Measurements from ENCODE around the gene NPR2.

The NPR2 gene

GRCh38 chr9:35839926-35840325, 48.5 kb downstream of the NPR2 start:
- ChIA-PET POLR2A (ENCODE audit: low non-redundant PET) (no interaction called here), CTCF (no interaction called here)

GRCh38 chr9:35840881-35841644, 49.7 kb downstream of the NPR2 start:
- ChIA-PET CTCF (interaction anchor here (0.6 to 1.0 kb wide), 3 partner anchors 13 to 51 kb away, joined by 3 to 4 read pairs (median 3); no protein-coding TSS in a partner anchor), POLR2A (ENCODE audit: low non-redundant PET) (no interaction called here)
- no peak overlapping the region for H3K27ac ChIP-seq
- no peak for DNase-seq (ENCODE audit: low spot score)
- TF ChIP-seq CTCF (conservative IDR thresholded peaks at IDR 0.05; ENCODE audit: low read depth) = no peak

More at GRCh38 chr9:35839926-35840325, 48.5 kb downstream of the NPR2 start:
- no peak for TF ChIP-seq CTCF (conservative IDR thresholded peaks at IDR 0.05; ENCODE audit: low read depth)
- H3K27ac ChIP-seq = no peak overlapping the region
- no peak for DNase-seq (ENCODE audit: low spot score)

DNA sequence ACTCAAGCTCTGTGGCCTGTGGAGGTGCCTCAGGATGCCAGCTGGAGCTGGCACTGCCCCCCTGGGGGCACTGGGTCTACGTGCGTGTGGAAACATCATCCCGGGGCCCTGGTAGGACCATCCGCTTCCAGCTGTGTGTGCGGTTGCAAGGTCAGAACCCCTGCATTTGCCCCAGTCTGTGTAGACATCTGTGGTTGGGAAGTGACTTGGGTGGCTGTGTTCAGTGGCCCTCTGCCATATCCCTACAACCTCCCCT, 50.2 kb downstream of the NPR2 start:
- ChIA-PET POLR2A (ENCODE audit: low non-redundant PET) (no interaction called here), CTCF (interaction anchor here (0.6 to 1.0 kb wide), 3 partner anchors 13 to 51 kb away, joined by 3 to 4 read pairs (median 3); no protein-coding TSS in a partner anchor)
- no peak for DNase-seq (ENCODE audit: low spot score)
- TF ChIP-seq CTCF (conservative IDR thresholded peaks at IDR 0.05; ENCODE audit: low read depth) = no peak
- H3K27ac ChIP-seq = no peak overlapping the region

DNA sequence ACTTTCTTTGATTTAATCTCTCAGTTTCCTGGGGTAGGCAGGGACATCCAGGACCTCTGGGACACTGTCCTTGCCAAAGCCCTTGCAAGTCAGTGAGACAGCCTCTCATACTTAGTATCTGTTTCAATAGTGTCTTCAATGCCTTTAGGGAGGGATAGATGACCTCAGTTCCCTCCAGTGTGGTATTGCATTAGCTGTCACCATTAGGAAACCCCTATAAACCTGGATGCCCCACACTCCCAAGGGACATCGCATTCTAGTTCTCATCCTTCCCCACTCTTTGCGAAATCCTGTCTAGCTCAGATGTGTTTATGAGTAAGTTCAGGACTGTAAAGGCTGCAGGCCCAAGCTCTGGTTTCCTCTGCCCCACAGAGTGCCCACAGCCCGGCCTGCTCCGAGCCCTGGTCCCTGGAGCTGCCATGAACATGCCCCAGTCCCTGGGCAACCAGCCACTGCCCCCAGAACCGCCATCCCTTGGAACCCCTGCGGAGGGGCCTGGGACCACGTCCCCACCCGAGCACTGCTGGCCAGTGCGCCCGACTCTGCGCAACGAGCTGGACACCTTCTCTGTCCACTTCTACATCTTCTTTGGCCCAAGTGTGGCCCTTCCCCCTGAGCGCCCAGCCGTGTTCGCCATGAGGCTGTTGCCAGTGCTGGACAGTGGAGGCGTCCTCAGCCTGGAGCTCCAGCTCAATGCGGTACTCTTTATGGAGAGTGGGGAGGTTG, 50.8 kb downstream of the NPR2 start:
- POLR2A ChIA-PET (ENCODE audit: low non-redundant PET) = no interaction called here
- CTCF ChIA-PET = interaction anchor here (0.9 to 1.0 kb wide), 2 partner anchors 40 to 52 kb away, joined by 3 read pairs; no protein-coding TSS in a partner anchor
- no peak overlapping the region for H3K27ac ChIP-seq
- TF ChIP-seq CTCF (conservative IDR thresholded peaks at IDR 0.05; ENCODE audit: low read depth) = no peak
- no peak for DNase-seq (ENCODE audit: low spot score)

DNA sequence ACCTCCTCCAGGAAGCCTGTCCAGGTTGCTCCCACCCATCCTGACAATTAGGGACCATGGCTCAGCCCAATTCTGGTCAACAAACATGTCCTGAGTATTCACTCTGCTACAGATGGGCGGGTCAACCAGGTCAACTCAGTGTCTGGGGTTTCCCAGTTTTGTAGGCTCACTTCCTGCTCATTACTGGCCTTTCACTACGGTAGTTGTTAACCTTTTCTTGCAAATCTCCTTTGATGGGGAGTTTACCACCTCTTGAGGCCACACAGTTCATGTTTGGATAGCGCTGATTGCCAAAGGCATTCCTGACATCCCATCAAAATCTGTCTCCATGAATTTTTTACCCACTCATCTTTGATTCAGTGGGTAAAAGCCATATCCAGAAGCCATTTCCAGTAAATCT, 51.4 kb downstream of the NPR2 start:
- TF ChIP-seq CTCF (conservative IDR thresholded peaks at IDR 0.05; ENCODE audit: low read depth) = no peak
- ChIA-PET CTCF (no interaction called here), POLR2A (ENCODE audit: low non-redundant PET) (no interaction called here)
- H3K27ac ChIP-seq = no peak overlapping the region
- no peak for DNase-seq (ENCODE audit: low spot score)

DNA sequence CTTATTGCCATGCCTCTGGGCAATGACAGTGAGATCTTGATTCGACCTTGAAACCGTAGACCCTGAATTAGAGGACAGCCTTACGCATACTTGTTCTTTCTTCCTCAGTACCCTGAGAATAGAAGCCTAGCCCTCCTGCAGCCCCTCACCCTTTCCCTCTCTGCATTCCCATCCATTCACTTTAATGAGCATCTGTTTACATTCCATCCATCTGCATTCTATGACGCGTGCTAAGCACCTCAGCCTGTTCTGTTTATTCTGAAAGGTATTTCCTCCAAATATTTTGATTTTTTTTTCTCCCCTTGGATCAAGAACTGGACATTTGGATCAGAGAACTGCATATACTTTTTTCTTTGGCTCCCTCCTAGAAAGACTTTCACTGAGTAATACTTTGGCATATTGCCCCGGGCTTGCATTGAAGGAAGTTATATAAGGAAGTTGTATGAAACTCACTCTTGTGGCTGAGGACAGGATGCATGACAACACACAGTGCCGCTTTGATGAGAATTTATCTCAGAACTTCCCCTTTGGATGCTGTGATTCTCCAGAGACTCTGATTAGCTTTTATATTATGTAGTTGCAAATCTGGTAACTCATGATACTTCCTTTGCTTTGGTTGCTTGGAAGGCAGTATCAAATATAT, 53.4 kb downstream of the NPR2 start:
- ChIA-PET CTCF (interaction anchor here (0.6 to 1.7 kb wide), 3 partner anchors 20 to 69 kb away, joined by 3 to 6 read pairs (median 4); no protein-coding TSS in a partner anchor), POLR2A (ENCODE audit: low non-redundant PET) (no interaction called here)
- DNase-seq (ENCODE audit: low spot score) = peak; percentile 81
- TF ChIP-seq CTCF (conservative IDR thresholded peaks at IDR 0.05; ENCODE audit: low read depth) = no peak
- no peak overlapping the region for H3K27ac ChIP-seq
